GM19025 (cell line): Measurements from ENCODE around the gene HECW1.
"Not testable (repeated sequence)": the region's sequence is repeated elsewhere in the genome, so short reads cannot be mapped to it uniquely, and the experiment has no call there.

Experiments
- ATAC-seq: cut with Tn5 transposase; IDR thresholded peaks from one replicate; pipeline ENCODE4 v1.9.1; 2021; ENCODE audit warnings: mild to moderate bottlenecking, low read depth, moderate library complexity; ENCODE audit not compliant: unreplicated experiment

Gene HECW1

DNA sequence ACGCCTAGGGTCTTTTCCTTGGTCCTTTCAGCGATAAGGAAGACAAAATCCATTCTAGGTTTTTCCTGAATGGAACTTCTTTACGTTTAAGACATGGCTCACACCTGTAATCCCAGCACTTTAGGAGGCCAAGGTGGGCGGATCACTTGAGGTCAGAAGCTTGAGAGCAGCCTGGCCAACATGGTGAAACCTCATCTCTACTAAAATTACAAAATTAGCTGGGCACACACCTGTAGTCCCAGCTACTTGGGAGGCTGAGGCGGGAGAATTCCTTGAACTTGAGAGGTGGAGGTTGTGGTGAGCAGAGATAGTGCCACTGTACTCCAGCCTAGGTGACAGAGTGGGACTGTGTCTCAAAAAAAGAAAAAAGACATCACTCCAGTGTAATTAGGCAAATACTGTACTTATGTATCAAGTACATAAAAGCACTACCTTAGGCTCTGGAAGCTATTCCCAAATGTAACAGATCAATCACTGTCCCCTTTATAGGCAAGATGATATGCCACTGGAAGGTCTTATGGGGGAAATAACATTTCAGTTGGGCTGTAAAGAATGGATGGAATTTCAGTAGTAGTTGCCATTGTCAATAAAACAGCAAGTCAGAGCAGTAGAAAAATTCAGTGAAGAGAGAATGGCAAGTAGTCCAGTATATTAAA, 476.2 kb downstream of the HECW1 start:
- no peak for ATAC-seq

DNA sequence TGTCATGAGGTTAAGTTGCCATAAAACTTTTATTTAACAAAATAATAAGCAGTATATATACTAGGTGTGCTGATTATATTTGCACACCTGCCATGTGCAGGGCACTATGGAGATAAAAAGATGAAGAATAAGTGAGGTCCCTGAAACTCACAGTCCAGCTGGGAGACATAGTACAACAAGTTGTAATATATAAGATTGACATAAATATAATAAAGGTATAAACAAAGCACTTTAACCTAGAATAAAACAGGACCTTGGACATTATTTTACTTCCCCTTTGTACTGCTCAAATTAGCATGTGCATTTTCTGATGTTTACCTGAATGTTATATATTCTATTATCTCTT, 476.7 kb downstream of the HECW1 start:
- no peak for ATAC-seq

DNA sequence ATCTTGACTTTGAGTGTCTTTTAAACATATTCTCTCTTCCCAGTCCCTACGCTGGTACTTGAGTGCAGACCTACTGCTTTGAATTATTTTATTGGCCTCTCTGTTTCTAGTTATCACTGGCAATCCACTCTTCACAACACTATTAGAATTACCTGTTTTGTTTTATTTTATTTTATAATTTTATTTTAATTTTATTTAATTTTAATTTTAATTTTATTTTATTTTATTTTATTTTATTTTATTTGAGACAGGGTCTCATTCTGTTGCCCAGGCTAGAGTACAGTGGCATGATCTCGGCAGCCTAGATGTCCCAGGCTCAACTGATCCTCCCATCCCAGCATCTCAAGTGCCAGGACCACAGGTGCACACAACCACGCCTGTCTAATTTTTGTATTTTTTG, 477.3 kb downstream of the HECW1 start:
- no peak for ATAC-seq

DNA sequence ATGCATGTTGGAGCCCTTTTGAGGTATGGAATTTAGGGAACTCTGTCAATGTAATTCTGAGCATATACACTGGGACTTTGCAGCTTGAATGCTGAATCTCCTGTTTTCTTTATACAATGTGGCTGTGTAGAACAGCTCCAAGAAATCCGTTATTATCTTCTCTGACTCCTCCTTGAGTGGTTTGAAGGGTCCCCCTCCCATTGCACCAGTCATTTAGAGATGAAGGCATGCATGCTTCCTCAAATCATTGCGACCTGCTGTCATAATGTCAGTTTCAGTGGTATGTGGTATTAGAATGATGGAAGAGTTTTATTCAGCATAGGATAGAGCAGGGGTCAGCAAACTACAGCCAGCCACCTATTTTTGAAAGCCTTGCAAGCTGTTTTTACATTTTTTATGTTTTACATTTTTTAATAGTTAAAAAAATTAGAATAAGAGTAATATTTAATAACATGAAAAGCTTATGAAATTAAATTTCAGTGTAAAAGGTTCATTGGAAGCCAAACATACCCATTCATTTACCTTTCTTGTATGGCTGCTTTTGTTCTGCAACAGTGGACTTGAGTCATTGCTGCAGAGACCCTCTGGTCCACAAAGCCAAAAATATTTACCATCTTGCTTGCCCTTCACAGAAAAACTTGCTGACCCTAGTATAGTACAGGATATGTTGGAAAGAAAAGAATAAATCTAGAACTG, 478.6 kb downstream of the HECW1 start:
- ATAC-seq, result peak; percentile 61

DNA sequence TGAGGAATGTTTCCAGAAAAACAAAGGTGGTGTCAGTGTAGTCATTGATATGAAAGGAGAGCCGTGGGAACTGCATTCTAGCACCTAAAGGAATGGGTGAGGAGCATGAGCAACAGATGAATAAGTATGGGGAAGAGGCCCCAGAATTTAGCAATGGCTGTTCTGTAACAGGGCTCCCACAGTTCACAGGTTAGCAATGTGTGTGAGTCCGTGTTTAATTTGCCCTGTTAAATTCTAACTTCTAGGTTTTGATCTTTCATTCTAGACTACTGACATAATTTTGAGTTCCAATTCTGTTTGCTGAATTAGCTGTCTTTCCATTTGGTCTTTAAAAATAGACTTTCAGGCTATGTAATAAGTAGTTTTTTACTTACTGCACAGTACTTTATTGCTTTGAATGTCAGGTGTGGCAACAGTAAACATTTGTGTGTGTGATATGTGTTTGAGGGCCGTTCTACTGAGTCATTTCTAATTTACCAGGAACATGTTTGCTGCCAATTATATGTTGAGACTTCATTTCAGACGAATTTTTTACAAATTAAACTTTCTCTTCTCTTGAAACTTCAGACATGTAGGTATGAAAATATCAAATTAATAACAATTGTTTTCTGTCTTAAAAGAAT, 479.2 kb downstream of the HECW1 start:
- no peak for ATAC-seq

DNA sequence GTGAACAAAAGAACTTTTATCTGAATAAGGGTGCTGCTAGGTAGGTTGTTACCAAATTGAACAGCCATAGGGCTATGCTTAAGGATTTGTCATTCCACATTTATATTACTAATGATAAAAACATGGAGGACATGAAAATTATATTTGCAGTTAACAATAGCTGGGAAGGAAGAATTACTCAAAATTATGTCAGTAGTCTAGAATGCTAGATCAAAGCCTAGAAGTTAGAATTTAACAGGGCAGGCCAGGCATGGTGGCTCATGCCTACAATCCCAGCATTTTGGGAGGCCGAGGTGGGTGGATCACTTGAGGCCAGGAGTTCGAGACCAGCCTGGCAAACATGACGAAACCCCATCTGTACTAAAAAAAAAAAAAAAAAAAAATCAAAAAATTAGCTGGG, 479.9 kb downstream of the HECW1 start:
- ATAC-seq, result no peak

DNA sequence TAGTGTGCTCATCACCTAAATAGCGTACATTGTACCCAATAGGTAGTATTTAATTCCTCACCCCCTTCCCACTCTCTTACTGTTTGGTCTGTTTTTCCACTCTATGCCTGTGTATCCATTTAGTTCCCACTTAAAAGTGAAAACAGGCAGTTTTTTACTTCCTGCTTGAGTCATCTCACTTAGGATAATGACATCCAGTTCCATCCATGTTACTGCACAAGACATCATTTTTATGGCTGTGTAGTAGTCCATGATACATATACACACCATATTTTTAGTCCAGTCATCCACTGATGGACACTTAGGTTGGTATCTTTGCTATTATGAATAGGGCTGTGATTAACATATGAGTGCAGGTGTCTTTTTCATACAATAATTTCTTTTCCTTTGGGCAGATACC, 480.6 kb downstream of the HECW1 start:
- no peak for ATAC-seq

DNA sequence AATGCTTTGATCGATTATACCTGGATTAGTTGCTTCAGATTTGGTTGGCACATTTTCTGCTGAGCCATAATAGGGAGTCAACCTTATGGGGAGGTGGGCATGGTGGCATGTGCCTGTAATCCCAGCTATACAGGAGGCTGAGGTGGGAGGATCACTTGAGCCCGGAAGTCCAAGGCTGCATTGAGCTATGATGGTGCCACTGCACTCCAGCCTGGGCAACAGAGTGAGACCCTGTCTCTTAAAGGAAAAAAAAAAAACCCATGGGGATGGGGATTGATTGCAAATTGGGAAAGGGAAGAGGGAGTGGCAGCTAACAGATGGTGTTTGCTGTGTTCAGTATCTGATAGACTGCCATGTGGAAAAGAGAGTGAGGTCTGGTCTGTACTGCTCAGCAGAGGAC, 481.6 kb downstream of the HECW1 start:
- no peak for ATAC-seq

DNA sequence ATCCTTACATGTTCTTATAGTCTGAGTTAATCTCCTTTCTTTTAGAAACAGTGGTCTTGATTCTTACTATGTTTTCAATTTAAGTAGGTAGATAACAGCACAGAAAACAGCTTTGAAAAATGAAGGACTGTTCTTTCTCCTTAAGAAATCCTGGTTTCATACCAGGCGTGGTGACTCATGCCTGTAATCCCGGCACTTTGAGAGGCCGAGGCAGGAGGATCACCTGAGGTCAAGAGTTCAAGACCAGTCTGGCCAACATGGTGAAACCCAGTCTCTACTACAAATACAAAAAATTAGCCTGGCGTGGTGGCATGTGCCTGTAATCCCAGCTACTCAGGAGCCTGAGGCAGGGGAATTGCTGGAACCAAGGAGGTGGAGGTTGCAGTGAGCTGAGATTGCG, 484.0 kb downstream of the HECW1 start:
- not testable (repeated sequence) for ATAC-seq

DNA sequence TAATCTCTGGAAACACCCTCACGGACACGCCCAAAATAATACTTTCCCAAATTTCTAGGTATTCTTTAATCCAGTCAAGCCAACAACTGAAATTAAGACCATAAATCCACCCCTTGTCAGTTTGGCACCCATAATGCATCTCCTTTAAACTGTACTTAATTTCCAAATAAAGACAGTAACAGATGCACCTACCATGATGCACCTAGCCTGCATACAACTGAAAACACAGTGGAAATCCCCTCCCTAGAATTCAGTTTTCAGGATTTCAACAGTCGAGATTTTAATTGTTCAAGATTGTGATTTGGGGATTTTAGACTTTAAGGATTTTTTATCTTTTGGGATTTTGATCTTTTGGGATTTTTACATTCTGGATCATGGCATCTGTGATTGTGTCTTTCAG, 487.6 kb downstream of the HECW1 start:
- ATAC-seq, result no peak

DNA sequence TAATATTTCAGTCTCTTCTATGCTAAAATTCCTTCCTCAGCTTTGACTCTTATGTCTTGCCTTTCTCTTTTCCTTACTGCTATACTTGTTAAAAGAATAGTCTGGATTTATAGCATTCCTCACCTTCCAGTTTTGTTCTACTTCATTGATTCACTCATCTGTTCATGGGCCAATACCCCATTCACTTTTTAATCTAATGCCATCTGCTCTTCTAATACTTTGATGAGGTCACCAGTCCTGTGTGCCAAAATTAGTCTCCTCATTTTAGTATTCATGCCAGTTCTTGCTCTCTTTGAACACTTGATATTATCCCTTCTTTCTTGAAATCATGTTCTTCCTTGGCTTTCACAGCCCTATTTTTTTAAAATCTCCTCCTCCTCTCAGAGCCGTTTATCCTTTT, 489.8 kb downstream of the HECW1 start:
- no peak for ATAC-seq

DNA sequence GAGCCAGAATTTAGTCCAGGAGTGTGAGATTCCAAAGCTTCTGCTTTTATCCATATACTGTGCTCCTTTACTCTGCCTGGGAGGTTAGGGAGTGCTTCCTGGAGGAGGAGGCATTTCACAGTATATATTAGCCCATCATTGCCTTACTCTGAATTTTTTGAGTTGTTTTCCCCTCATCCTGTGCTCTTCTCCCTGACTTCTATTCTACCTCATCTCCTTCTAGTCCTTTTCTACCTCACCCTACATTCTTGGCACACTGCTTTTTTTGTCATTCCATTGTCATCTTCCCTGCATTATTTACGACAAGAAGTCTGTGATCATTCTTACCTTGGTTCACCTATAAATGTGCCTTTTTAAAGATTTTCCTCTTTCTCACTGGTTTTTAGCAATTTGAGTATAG, 491.8 kb downstream of the HECW1 start:
- ATAC-seq, result no peak

DNA sequence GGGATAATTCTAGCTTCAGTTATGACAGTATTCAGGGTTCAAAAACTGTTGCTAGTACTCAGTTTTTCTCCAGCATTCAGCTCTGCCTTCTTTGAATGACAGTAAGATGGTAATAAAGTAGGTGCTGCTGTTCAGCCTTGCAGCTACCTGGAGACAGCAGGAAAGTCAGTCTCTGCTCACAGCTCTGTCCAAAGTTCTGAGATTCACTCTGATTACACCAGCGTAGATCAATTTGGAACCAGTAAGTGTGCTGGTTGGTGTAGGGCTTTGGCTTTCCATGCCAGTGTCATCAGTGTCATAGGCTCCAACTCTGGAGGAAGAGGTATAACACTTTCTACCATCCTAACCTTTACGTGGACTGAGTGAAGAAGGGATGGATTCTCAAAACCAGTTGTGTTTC, 496.6 kb downstream of the HECW1 start:
- no peak for ATAC-seq

DNA sequence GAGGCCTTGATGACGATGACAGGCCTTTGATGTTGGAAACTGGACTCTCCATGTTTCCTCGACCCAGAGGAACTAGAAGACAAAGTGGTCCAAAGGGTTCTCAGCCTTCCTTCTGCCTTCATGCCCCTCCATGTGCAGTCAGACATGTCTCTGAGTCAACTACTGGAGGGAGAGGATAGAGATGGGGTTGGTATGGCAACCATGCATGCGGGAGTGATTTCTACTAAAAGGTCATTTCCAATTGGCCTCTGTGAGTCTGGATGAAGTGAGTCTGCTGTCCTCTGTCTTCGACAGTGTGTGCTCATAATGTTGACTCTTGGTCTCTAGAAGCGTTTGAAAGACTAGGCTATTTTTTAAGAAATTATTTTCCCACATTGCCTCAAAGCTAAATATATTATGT, 499.7 kb downstream of the HECW1 start:
- no peak for ATAC-seq

DNA sequence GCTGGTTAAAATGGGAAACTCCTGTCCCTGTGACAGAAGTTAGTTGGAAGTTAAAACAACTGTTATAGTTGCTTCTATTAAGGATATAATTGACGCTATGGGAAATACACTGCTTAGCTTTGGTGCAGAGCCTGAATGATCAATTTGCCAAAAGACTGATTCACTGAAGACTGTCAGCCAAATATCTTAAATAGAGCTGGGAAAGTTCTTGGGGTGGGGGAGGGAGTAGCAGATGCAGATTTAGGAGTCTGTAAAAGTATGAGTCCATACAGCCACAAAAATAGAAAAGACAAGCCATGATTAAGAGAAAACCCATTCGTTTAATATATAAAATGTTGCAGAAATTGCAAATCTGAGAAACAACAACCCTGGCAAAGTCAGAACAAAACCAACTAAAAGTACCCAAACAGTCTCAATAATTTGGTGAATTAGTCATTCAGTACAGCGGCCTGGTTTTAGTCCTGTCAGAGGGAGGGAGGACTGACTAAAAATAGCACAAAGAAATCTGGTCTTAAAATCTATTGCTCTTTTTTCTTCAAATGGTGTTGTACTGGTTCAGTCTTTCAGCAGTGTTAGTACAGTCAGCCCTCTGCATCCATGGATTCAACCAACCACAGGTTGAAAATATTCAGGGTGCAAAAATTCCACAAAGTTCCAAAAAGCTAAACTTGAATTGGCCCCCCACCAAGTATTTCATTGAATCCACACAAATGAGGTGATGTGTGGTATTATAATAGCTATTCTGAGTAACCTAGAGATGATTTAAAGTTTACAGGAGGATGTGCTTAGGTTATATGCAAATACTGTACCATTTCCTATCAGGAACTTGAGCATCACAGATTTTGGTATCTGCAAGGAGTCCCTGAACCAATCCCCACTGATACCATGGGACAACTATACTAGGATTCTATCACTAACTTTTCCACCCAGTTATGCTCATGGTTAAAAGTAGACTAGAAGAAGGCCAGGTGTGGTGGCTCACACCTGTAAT, 500.4 kb downstream of the HECW1 start:
- ATAC-seq, result no peak
